Pancreas (tissue), 10 donors: Measurements from ENCODE around the gene SYT8. TPM values are rescaled to one million over a fixed set of nuclear protein-coding genes. Genes with fewer than 3 reads are reported as not detected.

Source experiments
- ATAC-seq, 4 donors: fragments of 200-7000 bp; cut with Tn5 transposase; one replicate each; pipeline versions ENCODE4 v1.8.0 to v1.9.1; 2020; ENCODE audit warnings: mild to moderate bottlenecking in 4 of 4, moderate library complexity in 4 of 4
- DNase-seq, 6 donors: peaks; one replicate each; pipeline ENCODE4 v3.0.0-alpha.2; 2020
- FAIRE-seq: peaks from 2 replicates; lab custom pipeline; 2012; peaks lifted over from hg19 to GRCh38; lab: Jason Lieb, UNC
- H3K27ac ChIP-seq, 4 donors: fragments of 200-600 bp; sonication (generic); 1 replicate in 3 of 4; 2 replicates in 1 of 4; pipeline versions ENCODE4 v1.5.0 to v1.8.0; 2020
- H3K27me3 ChIP-seq, 4 donors: fragments of 200-600 bp; one replicate each; pipeline ENCODE4 v1.8.0; 2021
- H3K36me3 ChIP-seq, 3 donors: fragments of 200-600 bp; sonication (generic) in 1 of 3; one replicate each; pipeline versions ENCODE4 v1.5.0 to v1.8.0; 2020 to 2021
- H3K4me1 ChIP-seq, 3 donors: fragments of 200-600 bp; one replicate each; pipeline ENCODE4 v1.8.0; 2021
- H3K4me3 ChIP-seq, 4 donors: fragments of 200-600 bp; sonication (generic) in 2 of 4; one replicate each; pipeline versions ENCODE4 v1.5.0 to v1.8.0; 2020 to 2021
- H3K9me3 ChIP-seq, 4 donors: fragments of 200-600 bp; one replicate each; pipeline ENCODE4 v1.8.0; 2021
- WGBS, 2 donors: extraction: QIAGEN DNeasy Blood & Tissue Kit; methylation state at CpG; one replicate each; pipeline ENCODE4 v1.1.7; 2013; 5-methylcytosine and 5-hydroxymethylcytosine counted together
- intact Hi-C, 3 donors: fragments of 100-400 bp; cut with DNase I; formaldehyde crosslinking; loops; one replicate each; pipeline versions ENCODE4 v1.11.1 to v1.14.2; 2022
- polyA plus RNA-seq, 2 donors: library from polyadenylated mRNA; stranded (reverse); fragments of 200-250 nt; gene quantifications; one replicate each; pipeline ENCODE4 v1.2.3, GENCODE V29; 2013
- total RNA-seq, 6 donors: library from RNA; stranded (reverse); fragmentation: NEBNext Ultra II Directional in 4 of 6; extraction: Animal tissue kit (Norgen Biotek cat#: 25700) in 4 of 6; gene quantifications; one replicate each; pipeline versions ENCODE4 v1.2.1 to v1.2.4, GENCODE V29; 2021 to 2023
- TF ChIP-seq, protein P1 (sequence below), 4 donors: fragments of 200-600 bp; sonication (generic) in 3 of 4; IDR thresholded peaks; one replicate each; pipeline versions ENCODE4 v1.5.0 to v1.8.0; 2021; ENCODE audit warnings: antibody characterized with exemption in 4 of 4
- donor health status: healthy with polysubstance abuse.
- donor health status: DM: no; HTN: no; CAD: no; lungs with moderate emphysema.
- donor health status: DM: no; HTN: no; CAD: no.
- donor health status: control.
- donor health status: control.
- donor health status: Bipolar disorder and iron deficiency.
- donor health status: DM: yes; HTN: yes; CAD: no.
- donor health status: DM: no; HTN: no; CAD: no.
- donor health status: DM: no; HTN: no; CAD: no.
- donor health status: DM: yes; HTN: yes; CAD: no.

The SYT8 gene
- total and polyA plus RNA-seq, 8 donors = 3.6 to 64.8 (median 16.9) TPM

DNA sequence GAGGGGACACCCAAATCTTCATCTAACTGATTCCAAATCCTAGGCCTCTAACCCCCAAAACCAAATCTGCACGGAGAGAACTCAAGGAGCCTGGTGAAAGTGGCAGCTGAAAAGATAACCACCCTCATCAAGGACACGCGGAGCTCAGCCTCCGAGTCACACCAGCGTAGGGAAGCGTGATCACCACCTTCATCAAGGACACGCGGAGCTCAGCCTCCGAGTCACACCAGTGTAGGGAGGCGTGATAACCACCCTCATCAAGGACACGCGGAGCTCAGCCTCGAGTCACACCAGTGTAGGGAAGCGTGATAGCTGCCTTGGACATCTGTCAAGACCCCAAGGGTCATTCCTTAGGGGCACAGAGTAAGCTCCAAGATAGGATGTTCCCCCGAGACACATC lies 29.3 kb upstream of the SYT8 start:
- FAIRE-seq (no peak), ATAC-seq (peak in 1 of 4 donors; percentile 19), DNase-seq (no peak)
- peaks cover 0 to 6% (median 4%) of the 10 kb centered on the region in 3 donors for H3K4me1 ChIP-seq
- WGBS, 2 donors = 55 to 59% methylated on average over 15 of the region's 15 CpGs
- no peak overlapping the region for H3K4me3 ChIP-seq
- H3K9me3 ChIP-seq = no peaks in the 10 kb centered on the region
- H3K27ac ChIP-seq = no peak overlapping the region
- H3K36me3 ChIP-seq = no peaks in the 10 kb centered on the region
- no peaks in the 10 kb centered on the region for H3K27me3 ChIP-seq
- TF ChIP-seq, protein P1, sequence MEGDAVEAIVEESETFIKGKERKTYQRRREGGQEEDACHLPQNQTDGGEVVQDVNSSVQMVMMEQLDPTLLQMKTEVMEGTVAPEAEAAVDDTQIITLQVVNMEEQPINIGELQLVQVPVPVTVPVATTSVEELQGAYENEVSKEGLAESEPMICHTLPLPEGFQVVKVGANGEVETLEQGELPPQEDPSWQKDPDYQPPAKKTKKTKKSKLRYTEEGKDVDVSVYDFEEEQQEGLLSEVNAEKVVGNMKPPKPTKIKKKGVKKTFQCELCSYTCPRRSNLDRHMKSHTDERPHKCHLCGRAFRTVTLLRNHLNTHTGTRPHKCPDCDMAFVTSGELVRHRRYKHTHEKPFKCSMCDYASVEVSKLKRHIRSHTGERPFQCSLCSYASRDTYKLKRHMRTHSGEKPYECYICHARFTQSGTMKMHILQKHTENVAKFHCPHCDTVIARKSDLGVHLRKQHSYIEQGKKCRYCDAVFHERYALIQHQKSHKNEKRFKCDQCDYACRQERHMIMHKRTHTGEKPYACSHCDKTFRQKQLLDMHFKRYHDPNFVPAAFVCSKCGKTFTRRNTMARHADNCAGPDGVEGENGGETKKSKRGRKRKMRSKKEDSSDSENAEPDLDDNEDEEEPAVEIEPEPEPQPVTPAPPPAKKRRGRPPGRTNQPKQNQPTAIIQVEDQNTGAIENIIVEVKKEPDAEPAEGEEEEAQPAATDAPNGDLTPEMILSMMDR (IDR thresholded peaks at IDR 0.05) = no peak
- intact Hi-C loops = no loop called here

DNA sequence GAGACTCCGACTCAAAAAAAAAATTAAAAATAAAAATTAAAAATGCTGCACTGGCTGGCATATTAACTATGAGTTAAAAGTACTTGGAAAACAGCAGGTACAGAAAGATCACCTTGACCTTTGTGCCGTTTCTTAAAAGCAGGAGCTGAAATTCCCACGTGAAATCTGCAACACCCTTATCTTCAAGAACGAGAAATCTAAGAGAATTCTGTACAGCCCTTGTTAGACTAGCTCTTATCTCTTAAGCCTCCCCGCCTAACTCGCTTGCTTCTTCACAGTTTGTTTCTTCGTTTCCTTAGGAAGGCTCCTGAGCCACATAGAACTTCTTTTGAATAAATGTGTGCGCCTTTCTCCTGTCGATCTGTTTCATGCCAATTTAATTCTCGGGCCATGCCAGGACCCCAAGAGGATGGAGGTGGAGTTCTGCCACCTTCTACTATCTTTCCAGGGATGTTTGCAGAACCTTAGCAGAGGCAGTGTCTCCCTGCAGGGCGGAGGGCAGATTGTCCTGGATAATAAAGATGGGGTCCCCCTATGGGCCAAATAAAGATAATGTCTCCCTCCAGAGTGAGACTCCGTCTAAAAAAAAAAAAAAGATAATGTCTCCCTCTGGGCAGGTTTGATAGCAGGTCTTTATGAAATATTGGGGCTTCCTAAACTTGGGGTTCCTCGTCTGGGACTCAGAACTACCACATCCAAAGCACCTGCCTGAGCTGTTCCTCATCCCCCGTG lies 27.4 kb upstream of the SYT8 start:
- no peak for DNase-seq

GRCh38 chr11:1810761-1811160 lies 24.0 kb upstream of the SYT8 start:
- Histone ChIP-seq H3K27me3 (no peaks in the 10 kb centered on the region), H3K9me3 (no peaks in the 10 kb centered on the region), H3K36me3 (no peaks in the 10 kb centered on the region), H3K27ac (no peak overlapping the region), H3K4me1 (peaks cover 0 to 6% (median 4%) of the 10 kb centered on the region in 3 donors), H3K4me3 (no peak overlapping the region)
- WGBS, 2 donors = 76 to 79% methylated on average over 10 of the region's 10 CpGs
- intact Hi-C loops = no loop called here
- TF ChIP-seq, protein P1 (IDR thresholded peaks at IDR 0.05) = no peak
- DNase-seq (no peak), ATAC-seq (no peak), FAIRE-seq (no peak)

More for the DNA sequence above, 27.4 kb upstream of the SYT8 start:
- ATAC-seq = peak; percentile 37 to 84 (median 63)
- FAIRE-seq = no peak
- WGBS, 2 donors = 25 to 28% methylated on average over 14 of the region's 14 CpGs
- TF ChIP-seq, protein P1 (IDR thresholded peaks at IDR 0.05) = no peak
- peaks cover 0 to 6% (median 4%) of the 10 kb centered on the region in 3 donors for H3K4me1 ChIP-seq
- no peak overlapping the region for H3K27ac ChIP-seq
- H3K36me3 ChIP-seq = no peaks in the 10 kb centered on the region
- H3K4me3 ChIP-seq = no peak overlapping the region
- intact Hi-C loops = no loop called here
- no peaks in the 10 kb centered on the region for H3K27me3 ChIP-seq
- H3K9me3 ChIP-seq = no peaks in the 10 kb centered on the region

DNA sequence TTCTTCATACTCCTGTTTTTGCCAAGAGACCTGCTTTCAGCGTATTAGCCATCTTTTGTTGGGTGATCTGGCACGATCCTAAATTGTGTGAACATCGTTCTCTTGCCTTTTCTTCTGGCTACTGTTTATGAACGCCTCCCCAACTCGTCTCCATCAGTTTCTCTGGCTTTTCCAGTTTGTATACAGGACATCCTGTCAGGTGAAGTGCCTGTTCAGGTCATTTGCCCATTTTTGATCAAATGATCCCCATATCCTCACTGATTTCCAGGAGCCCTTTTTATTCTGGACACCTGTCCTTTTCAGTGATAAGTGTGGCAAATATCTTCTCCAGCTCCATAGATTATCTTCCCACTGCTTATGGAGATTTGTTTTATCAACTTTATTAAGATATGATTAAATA lies 22.5 kb upstream of the SYT8 start:
- no peak for DNase-seq

More for the DNA sequence above, 22.5 kb upstream of the SYT8 start:
- Histone ChIP-seq H3K4me1 (no peaks in the 10 kb centered on the region), H3K36me3 (no peaks in the 10 kb centered on the region), H3K9me3 (no peaks in the 10 kb centered on the region), H3K27me3 (no peaks in the 10 kb centered on the region), H3K4me3 (no peak overlapping the region), H3K27ac (no peak overlapping the region)
- intact Hi-C loops = no loop called here
- TF ChIP-seq, protein P1 (IDR thresholded peaks at IDR 0.05) = no peak
- ATAC-seq (no peak), FAIRE-seq (no peak)
- WGBS, 2 donors = 87 to 89% methylated on average over 5 of the region's 5 CpGs
